ENCODE data around the gene SLC25A33. TPM values are rescaled to one million over a fixed set of nuclear protein-coding genes. Genes with fewer than 3 reads are reported as not detected.

The SLC25A33 gene
- total and polyA plus RNA-seq, 2 experiments from 2014 or later = 10.4 to 12.3 TPM

DNA sequence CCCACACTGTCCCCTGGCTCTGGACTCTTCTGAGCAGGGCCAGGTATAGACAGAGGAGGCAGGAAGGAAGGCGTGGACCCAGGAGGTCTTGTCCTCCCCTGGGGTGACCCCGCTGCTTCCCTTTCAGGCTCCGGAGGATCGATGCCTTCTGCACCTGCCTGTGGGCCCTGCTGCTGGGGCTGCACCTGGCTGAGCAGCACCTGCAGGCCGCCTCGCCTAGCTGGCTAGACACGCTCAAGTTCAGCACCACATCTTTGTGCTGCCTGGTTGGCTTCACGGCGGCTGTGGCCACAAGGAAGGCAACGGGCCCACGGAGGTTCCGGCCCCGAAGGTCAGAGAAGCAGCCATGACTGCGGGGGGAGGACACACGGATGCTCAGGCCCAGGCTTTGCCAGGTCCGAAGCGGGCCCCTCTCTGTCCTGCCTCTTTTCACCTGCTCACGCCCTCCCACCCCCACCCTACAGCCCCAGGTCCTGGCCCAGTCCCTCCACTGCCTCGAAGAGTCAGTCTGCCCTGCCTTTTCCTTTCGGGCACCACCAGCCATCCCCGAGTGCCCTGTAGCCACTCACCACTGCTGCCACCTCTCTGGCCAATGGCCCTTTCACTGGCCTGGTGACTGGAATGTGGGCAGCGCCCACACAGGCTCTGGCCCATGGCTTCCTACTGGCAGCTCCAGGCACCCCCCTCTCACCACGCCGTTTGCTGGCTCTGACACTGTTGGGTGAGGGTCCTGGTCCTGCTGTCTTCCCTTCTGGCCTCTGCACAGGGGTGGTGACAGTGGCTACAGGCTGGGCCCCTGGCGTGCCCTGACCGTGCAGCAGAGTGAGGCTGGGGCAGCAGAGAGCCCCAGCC, 62.9 kb downstream of the SLC25A33 start:
- TF ChIP-seq, protein P1, sequence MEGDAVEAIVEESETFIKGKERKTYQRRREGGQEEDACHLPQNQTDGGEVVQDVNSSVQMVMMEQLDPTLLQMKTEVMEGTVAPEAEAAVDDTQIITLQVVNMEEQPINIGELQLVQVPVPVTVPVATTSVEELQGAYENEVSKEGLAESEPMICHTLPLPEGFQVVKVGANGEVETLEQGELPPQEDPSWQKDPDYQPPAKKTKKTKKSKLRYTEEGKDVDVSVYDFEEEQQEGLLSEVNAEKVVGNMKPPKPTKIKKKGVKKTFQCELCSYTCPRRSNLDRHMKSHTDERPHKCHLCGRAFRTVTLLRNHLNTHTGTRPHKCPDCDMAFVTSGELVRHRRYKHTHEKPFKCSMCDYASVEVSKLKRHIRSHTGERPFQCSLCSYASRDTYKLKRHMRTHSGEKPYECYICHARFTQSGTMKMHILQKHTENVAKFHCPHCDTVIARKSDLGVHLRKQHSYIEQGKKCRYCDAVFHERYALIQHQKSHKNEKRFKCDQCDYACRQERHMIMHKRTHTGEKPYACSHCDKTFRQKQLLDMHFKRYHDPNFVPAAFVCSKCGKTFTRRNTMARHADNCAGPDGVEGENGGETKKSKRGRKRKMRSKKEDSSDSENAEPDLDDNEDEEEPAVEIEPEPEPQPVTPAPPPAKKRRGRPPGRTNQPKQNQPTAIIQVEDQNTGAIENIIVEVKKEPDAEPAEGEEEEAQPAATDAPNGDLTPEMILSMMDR (IDR thresholded peaks at IDR 0.05; ENCODE audit: low read depth, low read length) = no peak
- no peaks in the 10 kb centered on the region for H3K4me1 ChIP-seq (ENCODE audit: low read depth)
- no peak for DNase-seq (ENCODE audit: low read depth in 1 of 2, low spot score in 1 of 2)
- H3K36me3 ChIP-seq = peaks cover 34% of the 10 kb centered on the region
- no peaks in the 10 kb centered on the region for H3K9me3 ChIP-seq (ENCODE audit: low read depth)
- H3K4me3 ChIP-seq = no peak overlapping the region
- no peak overlapping the region for H3K27ac ChIP-seq
- H3K27me3 ChIP-seq = no peaks in the 10 kb centered on the region

DNA sequence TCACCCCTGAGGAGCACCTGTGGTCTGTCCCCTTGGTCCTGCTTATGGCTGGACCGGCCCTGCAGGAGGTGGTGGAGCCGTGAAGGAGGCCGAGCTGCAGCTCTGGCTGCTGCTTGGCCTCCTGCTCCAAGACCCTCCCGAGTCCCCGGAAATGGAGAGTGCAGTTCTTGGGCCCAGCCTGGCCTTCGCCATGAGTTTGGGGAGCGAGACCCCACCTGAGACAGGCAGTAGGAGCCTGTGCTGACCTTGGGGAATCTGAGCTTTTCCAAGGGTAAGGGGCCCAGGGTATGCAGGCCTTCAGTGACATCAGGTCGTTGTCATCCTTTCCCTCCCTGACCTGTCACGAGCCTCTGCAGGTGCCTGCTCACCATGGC, 63.5 kb downstream of the SLC25A33 start:
- no peaks in the 10 kb centered on the region for H3K4me1 ChIP-seq (ENCODE audit: low read depth)
- no peaks in the 10 kb centered on the region for H3K9me3 ChIP-seq (ENCODE audit: low read depth)
- H3K36me3 ChIP-seq = peaks cover 35% of the 10 kb centered on the region
- TF ChIP-seq, protein P1 (IDR thresholded peaks at IDR 0.05; ENCODE audit: low read depth, low read length) = no peak
- no peak for DNase-seq (ENCODE audit: low read depth in 1 of 2, low spot score in 1 of 2)
- no peak overlapping the region for H3K27ac ChIP-seq
- H3K27me3 ChIP-seq = no peaks in the 10 kb centered on the region
- H3K4me3 ChIP-seq = no peak overlapping the region

DNA sequence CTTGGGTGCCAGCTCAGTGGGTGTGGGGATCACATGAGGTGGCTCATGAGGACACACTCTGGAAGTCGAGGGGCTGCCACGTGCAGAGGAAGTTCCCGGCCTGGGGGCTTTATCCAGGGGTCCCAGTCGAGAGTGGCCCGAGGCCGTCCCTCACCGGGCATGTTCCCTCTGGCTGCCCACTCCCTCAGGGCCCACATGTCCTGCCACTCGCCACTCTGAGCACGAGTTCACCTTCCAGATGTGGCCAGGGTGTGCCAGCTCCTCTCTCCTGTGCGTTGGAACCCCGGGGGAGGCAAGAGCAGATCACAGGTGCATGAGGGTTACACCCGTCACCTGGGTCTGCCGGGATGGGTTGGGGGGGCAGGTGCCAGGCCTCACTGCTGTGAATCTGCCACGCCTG, 64.0 kb downstream of the SLC25A33 start:
- Histone ChIP-seq H3K9me3 (ENCODE audit: low read depth) (no peaks in the 10 kb centered on the region), H3K27ac (no peak overlapping the region), H3K36me3 (peaks cover 37% of the 10 kb centered on the region), H3K27me3 (no peaks in the 10 kb centered on the region), H3K4me3 (no peak overlapping the region), H3K4me1 (ENCODE audit: low read depth) (no peaks in the 10 kb centered on the region)
- no peak for DNase-seq (ENCODE audit: low read depth in 1 of 2, low spot score in 1 of 2)
- TF ChIP-seq, protein P1 (IDR thresholded peaks at IDR 0.05; ENCODE audit: low read depth, low read length) = no peak

DNA sequence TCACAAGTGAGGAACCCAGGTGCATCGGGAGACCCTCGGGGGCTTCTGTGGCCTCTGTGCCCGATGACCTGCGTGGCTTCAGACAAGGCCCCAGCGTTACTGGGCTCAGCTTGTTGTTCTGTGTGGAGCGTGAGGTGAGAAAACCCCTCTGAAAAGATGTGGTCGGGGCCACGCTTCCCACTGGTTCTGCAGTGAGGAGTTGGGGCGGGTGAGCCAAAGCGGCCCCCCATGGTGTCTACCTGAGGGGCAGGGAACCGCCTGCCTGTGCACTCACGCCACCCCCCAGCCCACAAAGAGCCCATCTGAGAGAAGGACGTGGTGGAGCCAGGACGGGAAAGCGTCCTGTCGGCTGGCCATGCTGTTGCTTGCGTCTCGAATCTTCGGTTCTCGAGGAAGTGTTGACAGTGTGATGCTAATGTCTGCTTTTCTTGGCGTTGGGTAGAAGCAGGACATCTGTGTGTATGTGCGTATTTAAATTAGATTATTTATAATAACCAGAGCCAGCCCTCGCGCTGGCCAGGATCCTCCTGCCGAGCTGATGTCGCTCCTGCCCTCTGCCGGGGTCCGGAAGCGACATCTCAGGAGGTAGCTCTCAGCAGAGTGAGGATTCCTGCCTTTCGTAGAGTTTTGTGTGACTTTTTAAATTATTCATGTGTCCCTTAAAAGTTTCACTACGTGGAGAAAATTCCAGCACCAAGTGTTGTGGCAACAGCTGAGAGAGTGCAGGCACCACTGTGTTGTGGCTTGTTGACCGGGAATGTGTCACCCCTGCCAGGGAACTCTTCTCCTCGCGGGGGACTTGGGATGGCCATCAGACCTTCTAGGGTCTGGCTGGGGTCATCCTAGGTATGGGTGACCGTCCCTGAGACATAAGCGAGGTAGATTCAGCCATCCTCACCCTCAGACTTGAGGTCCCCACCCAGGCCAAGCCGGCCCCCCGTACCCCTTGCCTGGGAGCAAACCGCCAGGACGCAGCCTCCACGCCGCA, 64.8 kb downstream of the SLC25A33 start:
- TF ChIP-seq, protein P1 (IDR thresholded peaks at IDR 0.05; ENCODE audit: low read depth, low read length) = no peak
- Histone ChIP-seq H3K27ac (no peak overlapping the region), H3K36me3 (peaks cover 37% of the 10 kb centered on the region), H3K4me1 (ENCODE audit: low read depth) (no peaks in the 10 kb centered on the region), H3K4me3 (no peak overlapping the region), H3K9me3 (ENCODE audit: low read depth) (no peaks in the 10 kb centered on the region), H3K27me3 (no peaks in the 10 kb centered on the region)
- DNase-seq (ENCODE audit: low read depth in 1 of 2, low spot score in 1 of 2) = peak in 1 of 2 donors; percentile 20

DNA sequence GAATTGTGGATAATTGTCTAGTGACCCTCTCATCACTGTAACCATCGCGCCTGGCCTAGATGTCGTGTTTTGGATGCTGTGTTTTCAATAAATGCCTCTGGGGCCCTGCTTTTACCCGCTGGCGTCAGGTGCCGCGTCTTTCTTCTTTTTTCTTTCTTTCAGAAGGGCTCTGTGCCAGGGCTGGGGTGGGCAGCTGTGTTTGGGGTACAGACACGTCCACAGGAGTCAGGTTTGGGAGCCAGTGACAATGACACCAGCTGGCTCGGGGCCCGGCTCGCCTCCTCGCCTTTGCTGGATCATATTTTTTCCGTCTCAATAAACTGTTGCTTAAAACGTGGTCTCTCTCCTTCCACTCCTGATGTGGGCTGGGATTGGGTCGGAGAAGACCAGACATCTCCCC, 65.6 kb downstream of the SLC25A33 start:
- no peak for DNase-seq (ENCODE audit: low read depth in 1 of 2, low spot score in 1 of 2)
- TF ChIP-seq, protein P1 (IDR thresholded peaks at IDR 0.05; ENCODE audit: low read depth, low read length) = no peak
- Histone ChIP-seq H3K27ac (no peak overlapping the region), H3K4me3 (no peak overlapping the region), H3K9me3 (ENCODE audit: low read depth) (no peaks in the 10 kb centered on the region), H3K4me1 (ENCODE audit: low read depth) (no peaks in the 10 kb centered on the region), H3K36me3 (peaks cover 37% of the 10 kb centered on the region), H3K27me3 (no peaks in the 10 kb centered on the region)
